H54 (cell line): ENCODE results near the gene TPK1.
A peak's percentile ranks its signal among the peaks of the same experiment; 100 is the strongest.

Source experiments
- DNase-seq: peaks from one replicate; pipeline ENCODE4 v3.0.0; 2011; ENCODE audit warnings: low spot score, mixed read lengths; ENCODE audit not compliant: insufficient read length
- FAIRE-seq: peaks from 3 replicates; lab custom pipeline; 2011; peaks lifted over from hg19 to GRCh38; lab: Jason Lieb, UNC
- POLR2A ChIP-seq: IDR thresholded peaks from 2 replicates; pipeline ENCODE4 v1.6.1; 2011; ENCODE audit warnings: low read depth, mild to moderate bottlenecking, low read length

TPK1 gene

DNA sequence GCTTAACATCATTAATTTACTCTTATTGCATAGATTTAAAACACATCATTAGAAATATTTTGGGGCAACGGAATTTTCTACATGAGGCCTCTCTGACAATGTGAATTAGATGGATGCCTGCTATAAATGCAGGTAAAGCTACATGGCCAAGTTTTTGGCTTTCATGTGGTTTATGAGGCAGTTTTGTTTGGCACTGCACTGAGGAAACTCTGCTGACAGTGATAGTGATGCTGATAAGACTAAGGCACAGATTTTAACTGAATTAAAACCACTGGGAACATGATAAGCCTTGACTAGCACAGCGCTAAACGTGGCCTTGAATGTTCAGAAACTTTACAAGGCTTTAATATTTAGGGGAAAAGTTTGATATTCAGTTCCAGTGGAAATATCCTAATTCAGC lies 318.1 kb downstream of the TPK1 start:
- TF ChIP-seq POLR2A: no peak
- DNase-seq (no peak), FAIRE-seq (no peak)

GRCh38 chr7:144516729-144517525 lies 318.9 kb downstream of the TPK1 start:
- no peak for FAIRE-seq
- TF ChIP-seq POLR2A: no peak
- no peak for DNase-seq

GRCh38 chr7:144513334-144513733 lies 322.5 kb downstream of the TPK1 start:
- FAIRE-seq (peak; percentile 79), DNase-seq (no peak)
- TF ChIP-seq POLR2A: no peak

DNA sequence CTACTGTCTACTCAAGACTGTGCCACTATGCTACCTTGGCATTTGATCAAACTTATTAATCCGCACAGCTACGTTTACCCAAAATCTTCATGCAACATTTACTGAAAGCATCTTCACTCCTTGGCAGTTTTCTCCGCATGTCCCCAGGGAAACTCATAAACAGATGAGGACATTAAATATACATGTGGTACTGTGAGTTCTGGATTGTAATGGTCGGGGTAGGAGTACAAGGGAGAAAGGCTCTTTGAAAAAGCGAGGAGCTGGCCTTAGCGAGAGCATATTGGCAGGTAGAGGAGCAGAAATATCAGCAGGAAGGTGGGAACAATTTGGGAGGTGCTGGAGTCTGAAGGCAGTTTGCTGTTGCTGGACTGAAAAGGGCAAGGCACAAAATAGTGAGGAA lies 325.2 kb downstream of the TPK1 start:
- no peak for TF ChIP-seq POLR2A
- no peak for FAIRE-seq
- no peak for DNase-seq

GRCh38 chr7:144508702-144509101 lies 327.2 kb downstream of the TPK1 start:
- no peak for DNase-seq
- no peak for FAIRE-seq
- TF ChIP-seq POLR2A: no peak

DNA sequence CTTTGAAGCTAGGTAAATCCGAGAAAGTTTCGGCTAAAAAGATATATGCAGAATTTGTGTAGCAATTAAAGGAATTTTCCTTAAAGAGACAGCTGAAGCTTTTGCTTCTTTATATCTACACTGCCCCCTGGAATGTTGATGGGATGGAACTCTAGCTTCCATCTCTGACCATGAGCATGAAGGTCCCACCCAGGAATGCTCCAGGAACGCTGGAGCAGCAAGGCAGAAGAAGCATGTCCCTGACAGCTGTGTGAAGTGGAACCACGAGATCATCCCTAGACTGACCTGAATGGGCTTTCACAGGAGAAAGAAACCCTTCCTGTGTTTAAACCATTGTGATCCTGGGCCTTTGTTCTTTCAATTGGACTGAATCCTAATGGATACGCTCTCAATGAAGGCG lies 332.6 kb downstream of the TPK1 start:
- FAIRE-seq: no peak
- TF ChIP-seq POLR2A: no peak
- DNase-seq: no peak

GRCh38 chr7:144500225-144500624 lies 335.6 kb downstream of the TPK1 start:
- DNase-seq: no peak
- TF ChIP-seq POLR2A: no peak
- FAIRE-seq: no peak

DNA sequence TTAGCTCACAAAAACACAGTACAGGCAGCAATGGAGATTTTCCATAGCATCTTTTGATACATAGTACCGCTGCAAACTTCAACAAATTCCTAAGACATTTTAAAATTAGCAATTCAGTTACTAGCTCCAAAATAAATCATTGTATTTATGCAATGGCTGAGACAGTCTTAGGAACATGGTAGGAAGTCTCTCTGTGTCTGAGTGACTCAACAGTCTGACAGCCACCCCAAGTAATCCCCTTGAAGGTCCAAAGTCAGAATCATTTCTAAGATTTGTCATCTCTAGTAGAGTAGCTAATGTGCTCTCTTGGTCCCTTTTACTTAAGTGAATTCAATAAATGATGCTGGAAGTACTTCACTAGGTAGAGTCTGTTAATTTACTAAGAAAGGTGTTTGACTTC lies 338.6 kb downstream of the TPK1 start:
- DNase-seq (no peak), FAIRE-seq (no peak)
- TF ChIP-seq POLR2A: no peak

GRCh38 chr7:144494355-144494754 lies 341.5 kb downstream of the TPK1 start:
- FAIRE-seq: no peak
- no peak for TF ChIP-seq POLR2A

GRCh38 chr7:144489504-144489903 lies 346.3 kb downstream of the TPK1 start:
- FAIRE-seq (no peak), DNase-seq (no peak)
- TF ChIP-seq POLR2A: no peak

More at GRCh38 chr7:144494355-144494754, 341.5 kb downstream of the TPK1 start:
- DNase-seq: no peak

DNA sequence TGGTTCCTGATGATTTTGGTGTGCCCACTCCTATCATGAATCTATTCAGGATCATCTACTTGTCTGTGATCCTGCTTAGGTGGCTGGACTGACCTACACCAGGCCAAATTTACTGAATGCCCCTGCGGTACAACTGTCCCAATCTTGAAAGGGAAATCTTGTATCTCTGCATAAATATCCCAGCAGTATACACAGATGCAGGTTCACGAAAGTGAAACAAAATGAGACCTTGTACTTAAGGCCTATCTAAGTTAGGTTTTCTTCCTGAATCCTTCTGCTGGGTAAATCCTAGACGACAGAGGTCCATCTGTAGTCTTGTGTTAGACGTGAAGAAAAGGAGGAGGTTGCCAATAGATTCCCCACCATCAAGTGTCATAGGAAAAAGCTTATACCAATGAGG lies 346.9 kb downstream of the TPK1 start:
- FAIRE-seq: no peak
- no peak for TF ChIP-seq POLR2A
- no peak for DNase-seq

DNA sequence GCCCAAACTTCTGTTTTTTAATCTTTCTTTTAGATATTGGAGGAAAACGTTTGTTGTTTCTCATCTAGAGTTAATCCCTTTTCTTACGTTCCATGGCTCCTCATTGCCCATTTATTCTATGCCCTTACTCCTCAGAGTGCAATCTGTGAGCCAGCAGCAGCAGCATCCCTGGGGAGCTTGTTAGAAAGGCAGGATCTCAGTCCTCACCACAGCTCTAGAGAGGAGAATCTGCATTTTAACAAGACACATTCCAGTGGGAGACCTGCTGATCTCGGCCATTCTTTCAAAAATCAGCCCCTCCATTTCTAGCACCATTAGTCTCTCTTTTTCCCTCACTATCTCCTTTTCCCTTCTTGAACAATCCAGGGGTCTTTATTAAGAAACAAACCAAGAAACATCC lies 348.0 kb downstream of the TPK1 start:
- DNase-seq (no peak), FAIRE-seq (no peak)
- TF ChIP-seq POLR2A: no peak

GRCh38 chr7:144484445-144484844 lies 351.4 kb downstream of the TPK1 start:
- TF ChIP-seq POLR2A: no peak
- no peak for DNase-seq
- no peak for FAIRE-seq

DNA sequence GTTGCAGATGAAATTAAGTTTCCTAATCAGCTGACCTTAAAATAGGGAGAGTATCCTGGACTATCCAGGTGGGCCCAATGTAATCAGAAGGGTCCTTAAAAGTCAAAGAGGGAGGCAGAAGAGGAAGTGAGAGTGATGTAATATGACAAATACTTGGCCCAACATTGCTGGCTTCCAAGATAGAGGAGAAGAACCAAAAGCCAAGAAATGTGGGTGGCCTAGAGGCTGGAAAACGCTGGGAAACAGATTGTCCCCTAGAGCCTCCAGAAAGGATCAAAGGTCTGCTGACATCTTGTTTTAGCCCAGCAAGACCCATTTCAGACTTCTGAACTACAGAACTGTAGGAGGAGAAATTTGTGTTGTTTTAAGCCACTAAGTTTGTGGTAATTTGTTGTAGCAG lies 352.7 kb downstream of the TPK1 start:
- TF ChIP-seq POLR2A: no peak
- DNase-seq (no peak), FAIRE-seq (no peak)

DNA sequence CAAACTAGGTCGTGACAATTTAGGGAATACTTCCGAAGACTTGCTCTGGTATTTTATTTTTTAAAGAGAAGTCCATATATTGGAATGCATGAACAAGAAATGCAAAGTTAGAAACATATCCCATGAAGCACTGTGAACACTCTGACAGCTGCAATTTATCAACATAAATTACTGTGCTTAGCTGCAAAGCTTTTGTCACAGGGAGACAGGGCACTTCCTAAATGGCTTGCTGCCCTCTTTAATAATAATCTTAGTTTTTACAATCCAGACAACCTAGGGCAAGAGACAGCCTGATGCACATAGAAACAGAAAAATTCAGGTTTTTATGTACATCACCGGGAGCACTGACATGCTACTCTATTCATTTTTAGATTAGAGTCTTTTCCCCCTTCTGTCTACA lies 354.0 kb downstream of the TPK1 start:
- DNase-seq: no peak
- TF ChIP-seq POLR2A: no peak
- FAIRE-seq: no peak
